Activated CD8-positive, alpha-beta memory T cell treated with anti-CD3 and anti-CD28 coated beads for 36 hours (primary cell): ENCODE data around the gene GRID2. TPM values are rescaled to one million over a fixed set of nuclear protein-coding genes. Genes with fewer than 3 reads are reported as not detected.

Experiments
- CTCF ChIA-PET: fragments of 350-600 bp; sonication (Branson Sonifier 250); formaldehyde crosslinking; loops from one replicate; lab custom pipeline; 2021; ENCODE audit warnings: antibody characterized with exemption; lab: Charles Lee
- POLR2A ChIA-PET: fragments of 350-600 bp; sonication (Branson Sonifier 250); formaldehyde crosslinking; loops from one replicate; lab custom pipeline; 2021; ENCODE audit warnings: antibody characterized with exemption; lab: Charles Lee
- total RNA-seq, 2 experiments: library from RNA; stranded (reverse); gene quantifications; one replicate each; pipeline ENCODE4 v1.2.3, GENCODE V29; 2021

GRID2 gene
- total RNA-seq, 2 experiments from 2014 or later, result not detected

GRCh38 chr4:93502991-93503390 lies 1199.2 kb downstream of the GRID2 start:
- CTCF ChIA-PET, result no interaction called here
- POLR2A ChIA-PET, result no interaction called here

- POLR2A ChIA-PET, result no interaction called here
- CTCF ChIA-PET, result no interaction called here
Measured at GRCh38 chr4:93513851-93514250, 1210.1 kb downstream of the GRID2 start.

GRCh38 chr4:93515208-93515607 lies 1211.4 kb downstream of the GRID2 start:
- CTCF ChIA-PET, result no interaction called here
- POLR2A ChIA-PET, result no interaction called here

GRCh38 chr4:93529692-93530372 lies 1226.1 kb downstream of the GRID2 start:
- ChIA-PET POLR2A (no interaction called here), CTCF (no interaction called here)

GRCh38 chr4:93532234-93532633 lies 1228.5 kb downstream of the GRID2 start:
- ChIA-PET POLR2A (no interaction called here), CTCF (no interaction called here)

- POLR2A ChIA-PET, result no interaction called here
- CTCF ChIA-PET, result no interaction called here
Measured at GRCh38 chr4:93540562-93540961, 1236.8 kb downstream of the GRID2 start.

GRCh38 chr4:93561842-93562241 lies 1258.1 kb downstream of the GRID2 start:
- ChIA-PET POLR2A (no interaction called here), CTCF (no interaction called here)

- CTCF ChIA-PET, result no interaction called here
- POLR2A ChIA-PET, result no interaction called here
Measured at GRCh38 chr4:93568758-93569157, 1265.0 kb downstream of the GRID2 start.

GRCh38 chr4:93573285-93573684 lies 1269.5 kb downstream of the GRID2 start:
- CTCF ChIA-PET, result no interaction called here

GRCh38 chr4:93578942-93579341 lies 1275.2 kb downstream of the GRID2 start:
- ChIA-PET POLR2A (no interaction called here), CTCF (no interaction called here)

More at GRCh38 chr4:93573285-93573684, 1269.5 kb downstream of the GRID2 start:
- POLR2A ChIA-PET, result no interaction called here

GRCh38 chr4:93605163-93605562 lies 1301.4 kb downstream of the GRID2 start:
- CTCF ChIA-PET, result no interaction called here
- POLR2A ChIA-PET, result no interaction called here

- POLR2A ChIA-PET, result no interaction called here
- CTCF ChIA-PET, result no interaction called here
Measured at GRCh38 chr4:93617606-93618005, 1313.8 kb downstream of the GRID2 start.

GRCh38 chr4:93633721-93634120 lies 1330.0 kb downstream of the GRID2 start:
- CTCF ChIA-PET, result no interaction called here
- POLR2A ChIA-PET, result no interaction called here

GRCh38 chr4:93635943-93636342 lies 1332.2 kb downstream of the GRID2 start:
- POLR2A ChIA-PET, result no interaction called here
- CTCF ChIA-PET, result no interaction called here

GRCh38 chr4:93645120-93645519 lies 1341.4 kb downstream of the GRID2 start:
- ChIA-PET CTCF (no interaction called here), POLR2A (no interaction called here)

- ChIA-PET CTCF (no interaction called here), POLR2A (no interaction called here)
Measured at GRCh38 chr4:93646233-93646930, 1342.6 kb downstream of the GRID2 start.

GRCh38 chr4:93648258-93648657 lies 1344.5 kb downstream of the GRID2 start:
- ChIA-PET CTCF (no interaction called here), POLR2A (no interaction called here)

GRCh38 chr4:93649828-93650227 lies 1346.1 kb downstream of the GRID2 start:
- POLR2A ChIA-PET, result no interaction called here

GRCh38 chr4:93654211-93654610 lies 1350.4 kb downstream of the GRID2 start:
- ChIA-PET CTCF (no interaction called here), POLR2A (no interaction called here)

More at GRCh38 chr4:93649828-93650227, 1346.1 kb downstream of the GRID2 start:
- CTCF ChIA-PET, result no interaction called here

- ChIA-PET POLR2A (no interaction called here), CTCF (no interaction called here)
Measured at GRCh38 chr4:93657527-93657926, 1353.8 kb downstream of the GRID2 start.

- POLR2A ChIA-PET, result no interaction called here
- CTCF ChIA-PET, result no interaction called here
Measured at GRCh38 chr4:93658443-93658842, 1354.7 kb downstream of the GRID2 start.
